ENCODE data around the gene CBX4.

Gene CBX4

DNA sequence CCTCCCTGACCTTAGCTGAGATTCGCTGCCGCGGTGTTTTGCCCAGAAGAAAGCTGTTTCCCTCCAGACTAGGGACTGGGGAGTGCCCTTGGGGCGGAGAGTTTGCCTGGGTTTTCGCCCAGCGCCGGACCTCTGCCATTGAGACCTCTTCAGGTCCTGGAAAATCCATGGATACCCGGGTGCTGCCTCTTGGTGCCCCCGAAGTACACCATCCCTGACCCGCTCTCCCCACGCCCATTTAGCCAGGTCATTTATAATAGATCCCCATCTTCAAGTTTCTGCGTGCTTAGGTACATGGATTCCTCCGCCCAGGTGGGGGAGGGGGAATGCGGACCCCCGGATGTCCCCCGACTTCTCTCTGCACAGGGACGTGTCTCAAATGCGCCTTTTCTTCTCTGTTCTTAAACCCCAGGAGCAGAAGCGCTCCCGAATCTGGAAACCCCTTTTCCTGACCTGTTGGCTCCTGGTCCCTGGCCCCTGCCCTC lies 27.3 kb downstream of the CBX4 start:
- Histone ChIP-seq H3K27me3 (ENCODE audit: control insufficient read depth, insufficient read depth, low read length) (peaks cover 81% of the 10 kb centered on the region), H3K9me3 (ENCODE audit: control insufficient read depth, insufficient read depth, low read length) (no peaks in the 10 kb centered on the region), H3K4me1 (ENCODE audit: control insufficient read depth, insufficient read depth, low read length) (peaks cover 9% of the 10 kb centered on the region), H3K4me3 (ENCODE audit: low read depth, low read length) (peak overlapping the region; percentile 30), H3K9ac (ENCODE audit: low read depth, low read length) (no peak overlapping the region), H3K36me3 (ENCODE audit: control insufficient read depth, insufficient read depth, low read length) (no peaks in the 10 kb centered on the region)

DNA sequence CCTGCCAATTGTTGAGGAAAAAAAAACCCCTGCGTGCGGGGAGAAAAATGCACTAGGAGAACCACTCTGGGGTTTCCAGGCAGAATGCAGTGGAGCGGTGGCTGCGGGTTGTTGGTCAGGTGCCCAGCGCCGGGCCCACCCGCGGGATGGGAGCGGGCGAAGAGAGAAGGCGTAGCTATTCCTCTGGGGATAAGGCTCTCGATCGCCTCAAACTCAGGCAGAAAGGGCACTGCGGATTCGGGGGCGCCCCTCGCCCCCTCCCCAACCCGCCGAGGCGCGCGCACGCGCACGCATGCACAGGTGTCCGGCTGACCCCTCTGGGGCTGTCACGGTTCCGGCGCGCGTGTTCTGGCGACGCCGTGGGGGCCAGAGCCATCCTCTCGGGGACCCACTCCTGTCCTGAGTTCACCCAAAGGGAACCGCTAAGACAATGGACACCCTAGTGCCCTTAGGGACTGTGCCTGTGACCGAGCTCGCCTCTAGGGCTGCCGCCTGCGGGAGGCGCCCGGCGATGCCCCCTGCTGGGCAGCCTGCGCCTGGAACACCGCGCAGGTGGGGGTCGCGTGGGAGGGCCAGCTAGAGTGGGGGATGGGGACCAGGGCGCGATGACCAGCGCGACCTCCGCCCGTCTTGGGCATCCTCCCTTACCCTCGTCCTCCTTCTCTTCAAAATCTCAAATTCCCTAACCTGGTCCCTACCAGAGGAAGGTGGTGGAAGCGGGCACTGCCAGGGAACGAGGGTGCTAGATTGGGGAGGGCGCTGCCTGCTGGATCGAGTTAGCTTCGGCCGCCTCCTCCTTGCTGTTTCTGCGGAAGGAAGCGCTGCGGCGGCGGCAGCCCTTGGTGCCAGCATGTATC lies 28.0 kb downstream of the CBX4 start:
- Histone ChIP-seq H3K9ac (ENCODE audit: low read depth, low read length) (no peak overlapping the region), H3K36me3 (ENCODE audit: control insufficient read depth, insufficient read depth, low read length) (no peaks in the 10 kb centered on the region), H3K4me3 (ENCODE audit: low read depth, low read length) (peak overlapping the region; percentile 30), H3K27me3 (ENCODE audit: control insufficient read depth, insufficient read depth, low read length) (peaks cover 81% of the 10 kb centered on the region), H3K4me1 (ENCODE audit: control insufficient read depth, insufficient read depth, low read length) (peaks cover 9% of the 10 kb centered on the region), H3K9me3 (ENCODE audit: control insufficient read depth, insufficient read depth, low read length) (no peaks in the 10 kb centered on the region)

DNA sequence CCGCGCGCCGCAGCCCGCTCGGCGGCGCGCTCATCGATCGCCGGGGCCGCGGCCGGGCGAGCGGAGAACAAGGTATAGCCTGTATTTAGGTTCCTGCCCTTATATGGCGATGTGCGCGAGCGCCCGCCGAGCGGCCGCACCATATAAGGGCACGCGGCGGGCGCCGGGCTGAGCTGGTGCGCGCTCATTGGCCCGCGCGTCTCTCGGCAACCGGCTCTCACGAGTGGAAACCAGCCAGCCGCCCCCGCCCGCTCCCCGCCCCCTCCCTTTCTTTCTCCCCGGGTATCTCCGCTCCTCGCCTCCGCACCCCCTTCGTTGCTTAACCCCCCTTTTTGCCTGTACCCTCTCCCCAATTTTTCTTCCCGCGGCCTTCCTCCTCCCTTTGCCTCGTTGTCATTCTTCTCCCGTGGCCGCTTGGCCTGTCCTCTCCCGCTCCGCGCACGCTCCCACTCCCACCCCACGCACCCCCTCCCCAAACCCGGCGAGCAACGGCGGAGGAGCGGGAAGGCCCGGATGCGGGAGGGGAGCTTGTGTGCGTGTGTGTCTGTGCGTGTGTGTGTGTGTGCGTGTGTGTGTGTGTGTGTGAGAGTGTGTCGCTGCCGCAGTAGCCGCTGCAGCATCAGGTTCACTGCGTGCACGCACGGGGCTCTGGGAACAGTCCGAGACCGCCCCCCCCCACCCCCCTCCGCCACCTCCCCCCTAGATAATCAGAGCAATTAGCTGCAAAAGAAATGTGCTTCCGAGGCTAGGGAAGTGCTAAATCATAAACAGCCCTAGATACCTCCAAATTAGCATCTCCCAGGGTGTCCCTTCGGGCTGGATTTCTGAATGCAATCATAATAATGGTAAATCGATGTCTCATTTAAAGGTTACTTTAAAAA lies 28.9 kb downstream of the CBX4 start:
- Histone ChIP-seq H3K4me1 (ENCODE audit: control insufficient read depth, insufficient read depth, low read length) (peaks cover 13% of the 10 kb centered on the region), H3K4me3 (ENCODE audit: low read depth, low read length) (no peak overlapping the region), H3K9ac (ENCODE audit: low read depth, low read length) (no peak overlapping the region), H3K9me3 (ENCODE audit: control insufficient read depth, insufficient read depth, low read length) (no peaks in the 10 kb centered on the region), H3K27me3 (ENCODE audit: control insufficient read depth, insufficient read depth, low read length) (peaks cover 82% of the 10 kb centered on the region), H3K36me3 (ENCODE audit: control insufficient read depth, insufficient read depth, low read length) (no peaks in the 10 kb centered on the region)

DNA sequence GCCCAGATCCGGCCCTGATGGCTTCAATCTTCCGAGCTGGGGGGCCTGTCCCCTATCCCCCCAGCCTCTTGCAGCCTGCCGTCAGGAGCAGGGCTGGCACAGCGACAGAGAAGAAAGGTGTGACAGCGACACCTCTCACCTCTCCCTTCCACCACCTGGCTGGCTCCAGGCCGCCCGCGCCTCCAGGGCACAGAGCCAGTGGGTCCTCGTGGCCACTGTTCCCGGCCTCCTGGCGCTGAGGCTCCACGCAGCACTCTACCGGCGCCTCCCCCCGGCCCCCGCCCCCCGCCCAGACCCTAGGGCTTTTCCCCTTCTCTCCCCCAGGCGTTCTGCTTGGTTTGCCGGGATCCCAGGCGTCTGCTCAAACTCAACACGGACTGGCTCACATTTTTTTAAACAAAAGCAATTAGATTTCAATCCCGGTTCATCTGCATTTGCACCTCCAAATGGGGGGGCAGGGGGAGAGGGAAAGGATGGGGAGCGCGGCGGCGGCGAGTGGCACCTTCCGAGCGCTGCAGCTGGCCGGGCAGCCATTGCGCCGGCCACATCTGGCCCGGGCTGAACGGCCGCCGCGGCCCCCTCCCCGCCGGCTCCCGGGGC lies 29.6 kb downstream of the CBX4 start:
- Histone ChIP-seq H3K9ac (ENCODE audit: low read depth, low read length) (no peak overlapping the region), H3K36me3 (ENCODE audit: control insufficient read depth, insufficient read depth, low read length) (no peaks in the 10 kb centered on the region), H3K4me3 (ENCODE audit: low read depth, low read length) (peak overlapping the region; percentile 32), H3K27me3 (ENCODE audit: control insufficient read depth, insufficient read depth, low read length) (peaks cover 82% of the 10 kb centered on the region), H3K9me3 (ENCODE audit: control insufficient read depth, insufficient read depth, low read length) (no peaks in the 10 kb centered on the region), H3K4me1 (ENCODE audit: control insufficient read depth, insufficient read depth, low read length) (peaks cover 18% of the 10 kb centered on the region)

DNA sequence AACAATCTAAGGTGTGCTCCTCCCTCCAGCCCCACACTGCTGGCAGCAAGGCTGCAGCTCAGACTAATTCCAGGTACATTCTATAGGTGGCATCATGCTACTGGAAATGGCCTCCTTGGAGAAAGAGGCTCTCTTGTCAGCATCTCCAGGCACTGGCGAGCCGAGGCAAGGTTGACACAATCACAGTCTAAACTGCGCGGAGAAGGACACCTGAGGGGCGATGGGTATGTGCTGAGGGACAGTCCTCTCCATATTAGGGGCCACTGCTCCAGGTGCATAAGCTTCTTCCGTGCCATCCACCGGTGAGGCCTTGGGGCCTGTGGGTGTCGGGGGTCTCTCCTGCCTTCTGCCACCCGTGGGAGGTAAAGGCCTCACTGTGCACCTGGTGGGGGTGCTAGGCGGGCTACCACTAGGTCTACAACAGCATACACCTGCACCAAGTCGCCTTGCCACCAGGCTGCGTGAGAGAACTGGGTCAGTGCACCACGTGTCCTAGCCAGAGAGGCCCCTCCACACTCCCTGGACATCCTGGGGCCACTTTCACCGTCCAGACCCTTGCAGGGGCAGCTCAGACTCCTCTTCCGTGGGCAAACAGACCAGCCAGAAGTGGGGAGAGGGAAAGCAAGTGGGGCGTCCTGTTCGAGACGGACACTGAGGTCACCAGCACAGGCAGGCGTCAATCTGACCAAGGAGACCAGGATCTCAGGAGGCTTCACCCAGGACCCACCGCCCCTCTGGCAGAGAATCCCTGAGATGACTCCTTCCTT lies 30.3 kb downstream of the CBX4 start:
- Histone ChIP-seq H3K4me1 (ENCODE audit: control insufficient read depth, insufficient read depth, low read length) (peaks cover 19% of the 10 kb centered on the region), H3K4me3 (ENCODE audit: low read depth, low read length) (peak overlapping the region; percentile 32), H3K36me3 (ENCODE audit: control insufficient read depth, insufficient read depth, low read length) (no peaks in the 10 kb centered on the region), H3K9ac (ENCODE audit: low read depth, low read length) (no peak overlapping the region), H3K9me3 (ENCODE audit: control insufficient read depth, insufficient read depth, low read length) (no peaks in the 10 kb centered on the region), H3K27me3 (ENCODE audit: control insufficient read depth, insufficient read depth, low read length) (peaks cover 82% of the 10 kb centered on the region)

DNA sequence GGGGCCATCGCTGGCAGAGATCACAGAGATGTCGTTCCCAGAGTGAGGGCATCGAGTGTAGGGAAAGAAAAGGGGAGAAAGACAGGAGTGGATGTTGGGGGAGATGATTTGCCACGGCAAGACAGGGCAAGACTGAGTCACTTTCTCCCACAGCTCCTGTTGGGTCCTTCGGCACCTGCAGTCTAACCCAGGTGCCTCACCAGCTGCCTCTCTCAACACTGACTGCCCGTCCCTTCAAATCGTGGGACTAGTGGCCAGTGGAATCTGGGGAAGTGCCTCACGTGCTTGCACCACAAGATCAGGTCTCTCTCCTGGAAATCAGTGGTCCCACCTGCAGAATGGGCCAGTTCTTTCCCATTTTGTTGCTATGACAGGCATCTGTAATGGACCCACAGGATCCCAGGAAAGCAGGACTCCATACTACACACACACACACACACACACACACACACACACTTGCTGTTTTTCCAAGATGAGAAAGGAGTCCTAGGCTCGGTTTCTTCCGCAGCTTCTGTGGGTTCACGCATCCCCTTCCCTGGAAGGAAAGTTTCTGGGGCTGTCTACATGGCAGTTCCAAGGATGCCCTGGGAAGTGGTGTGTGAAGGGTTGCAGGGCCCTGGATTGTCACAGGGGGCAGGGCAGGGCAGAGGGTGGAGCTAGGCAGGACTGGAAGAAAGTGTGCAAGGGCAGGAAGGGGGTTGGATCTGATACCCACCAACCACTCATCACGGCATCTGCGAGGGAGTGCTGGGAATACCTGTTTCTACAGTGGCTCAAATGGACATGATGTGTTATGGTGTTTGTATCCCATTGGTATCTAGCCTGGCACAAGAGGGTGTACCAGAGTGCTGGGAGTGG lies 32.1 kb downstream of the CBX4 start:
- Histone ChIP-seq H3K9ac (ENCODE audit: low read depth, low read length) (no peak overlapping the region), H3K9me3 (ENCODE audit: control insufficient read depth, insufficient read depth, low read length) (no peaks in the 10 kb centered on the region), H3K27me3 (ENCODE audit: control insufficient read depth, insufficient read depth, low read length) (peaks cover 89% of the 10 kb centered on the region), H3K36me3 (ENCODE audit: control insufficient read depth, insufficient read depth, low read length) (no peaks in the 10 kb centered on the region), H3K4me1 (ENCODE audit: control insufficient read depth, insufficient read depth, low read length) (peaks cover 23% of the 10 kb centered on the region), H3K4me3 (ENCODE audit: low read depth, low read length) (peak overlapping the region; percentile 26)

DNA sequence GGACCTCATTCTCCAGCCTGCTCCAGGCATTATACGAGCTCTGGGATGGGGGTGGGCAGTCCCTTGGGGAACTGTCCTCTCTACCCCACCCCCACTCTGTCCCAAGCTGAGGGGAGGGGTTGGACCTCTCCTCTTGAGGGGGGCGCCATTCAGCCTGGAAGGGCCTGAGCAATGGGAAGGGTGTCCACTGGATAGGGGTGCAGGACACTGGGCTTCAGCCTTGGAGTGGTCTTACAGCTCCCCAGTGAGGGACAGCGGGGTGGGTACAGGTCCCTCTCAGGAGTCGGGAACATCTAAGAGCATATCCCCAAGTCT lies 32.8 kb downstream of the CBX4 start:
- H3K9me3 ChIP-seq (ENCODE audit: control insufficient read depth, insufficient read depth, low read length), result no peaks in the 10 kb centered on the region
- peaks cover 19% of the 10 kb centered on the region for H3K4me1 ChIP-seq (ENCODE audit: control insufficient read depth, insufficient read depth, low read length)
- H3K9ac ChIP-seq (ENCODE audit: low read depth, low read length), result no peak overlapping the region
- peaks cover 89% of the 10 kb centered on the region for H3K27me3 ChIP-seq (ENCODE audit: control insufficient read depth, insufficient read depth, low read length)
- H3K4me3 ChIP-seq (ENCODE audit: low read depth, low read length), result peak overlapping the region; percentile 26
- no peaks in the 10 kb centered on the region for H3K36me3 ChIP-seq (ENCODE audit: control insufficient read depth, insufficient read depth, low read length)

DNA sequence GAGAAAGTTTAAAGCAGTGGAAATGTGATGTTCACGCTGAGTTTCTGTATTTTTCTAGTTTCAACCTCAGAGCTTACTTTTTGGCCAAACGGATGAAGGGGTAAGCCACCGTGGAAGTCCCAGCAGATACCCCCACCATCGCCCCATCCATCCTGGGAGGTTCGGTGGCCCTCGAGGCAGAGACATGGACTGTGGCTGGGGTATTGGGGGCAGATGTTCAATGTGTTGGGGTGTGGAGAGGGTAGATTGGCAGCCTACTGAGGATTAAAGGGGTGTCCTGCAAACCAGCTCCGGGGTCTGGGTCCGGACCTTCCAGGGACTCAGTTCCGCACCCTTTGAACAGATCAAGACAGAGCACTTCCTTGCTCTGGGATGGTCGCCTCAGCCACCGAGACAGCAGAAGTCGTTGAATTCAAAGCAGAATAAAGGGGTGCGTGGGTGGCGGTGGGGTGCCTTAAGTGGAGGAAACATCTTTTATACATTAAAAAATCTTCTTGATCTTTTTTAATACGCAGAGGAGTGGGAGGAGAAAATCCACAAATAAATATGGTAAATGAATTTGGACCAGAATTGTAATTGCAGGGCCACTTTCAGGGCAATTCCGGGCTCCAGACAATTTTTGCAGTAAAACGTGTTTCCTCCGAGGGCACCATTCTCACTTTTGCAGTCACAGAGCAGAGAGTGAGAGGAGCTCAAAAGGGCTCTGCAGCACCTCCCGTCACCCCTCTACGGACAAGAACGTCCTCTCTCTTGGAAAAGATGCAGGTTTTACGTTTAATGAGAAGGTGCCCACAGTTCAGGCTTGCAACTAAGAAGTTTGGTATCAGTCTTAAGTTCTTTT lies 34.2 kb downstream of the CBX4 start:
- Histone ChIP-seq H3K4me1 (ENCODE audit: control insufficient read depth, insufficient read depth, low read length) (peaks cover 19% of the 10 kb centered on the region), H3K9ac (ENCODE audit: low read depth, low read length) (no peak overlapping the region), H3K36me3 (ENCODE audit: control insufficient read depth, insufficient read depth, low read length) (no peaks in the 10 kb centered on the region), H3K27me3 (ENCODE audit: control insufficient read depth, insufficient read depth, low read length) (peaks cover 94% of the 10 kb centered on the region), H3K4me3 (ENCODE audit: low read depth, low read length) (peak overlapping the region; percentile 13), H3K9me3 (ENCODE audit: control insufficient read depth, insufficient read depth, low read length) (no peaks in the 10 kb centered on the region)

DNA sequence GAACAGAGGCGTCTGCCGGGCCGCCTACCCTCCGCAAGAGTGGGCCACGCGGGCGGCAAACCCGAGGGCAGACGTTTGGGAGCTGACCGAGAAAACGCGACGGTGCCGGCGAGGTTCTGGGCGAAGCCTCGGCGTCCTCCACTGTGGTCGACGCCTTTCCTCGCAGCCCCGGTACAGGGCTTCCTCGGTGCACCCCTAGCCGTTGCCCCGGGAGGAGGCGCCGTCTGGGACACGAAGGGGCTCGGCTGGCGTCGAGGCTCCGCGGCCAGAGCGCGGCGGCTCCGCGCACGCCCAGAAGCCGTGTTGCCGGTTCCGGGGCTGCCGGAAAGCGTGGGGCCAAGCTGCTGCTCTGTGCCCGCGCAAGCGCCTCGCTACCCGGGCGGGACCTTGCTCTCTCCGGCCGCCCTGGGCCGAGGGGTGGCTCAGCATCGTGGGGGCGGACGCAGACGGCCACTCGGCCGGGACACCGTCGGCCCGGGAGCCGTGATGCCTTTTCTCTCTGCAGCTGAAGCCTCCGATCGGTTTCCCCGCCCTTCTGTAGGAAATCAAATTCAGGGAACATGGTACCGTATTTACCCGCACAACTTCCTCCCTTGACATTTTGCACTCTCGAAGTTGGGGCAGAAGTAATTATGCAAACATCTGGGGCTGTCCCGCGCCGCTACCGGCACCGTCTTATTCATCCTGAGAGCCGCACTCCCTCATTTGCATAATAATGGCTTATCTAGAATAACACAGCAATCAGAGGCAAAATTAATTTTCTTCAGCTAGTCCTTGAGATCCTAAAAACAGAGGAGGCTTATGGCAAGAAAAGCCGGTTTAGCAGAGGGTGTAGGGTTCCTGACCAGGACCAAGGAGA lies 35.0 kb downstream of the CBX4 start:
- H3K27me3 ChIP-seq (ENCODE audit: control insufficient read depth, insufficient read depth, low read length), result peaks cover 99% of the 10 kb centered on the region
- no peak overlapping the region for H3K9ac ChIP-seq (ENCODE audit: low read depth, low read length)
- peaks cover 19% of the 10 kb centered on the region for H3K4me1 ChIP-seq (ENCODE audit: control insufficient read depth, insufficient read depth, low read length)
- peak overlapping the region; percentile 39 for H3K4me3 ChIP-seq (ENCODE audit: low read depth, low read length)
- H3K36me3 ChIP-seq (ENCODE audit: control insufficient read depth, insufficient read depth, low read length), result no peaks in the 10 kb centered on the region
- H3K9me3 ChIP-seq (ENCODE audit: control insufficient read depth, insufficient read depth, low read length), result no peaks in the 10 kb centered on the region

Measured in iPS-15b (cell line).